ENCODE data around the gene MEGF6.
"Not testable (repeated sequence)": the region's sequence is repeated elsewhere in the genome, so short reads cannot be mapped to it uniquely, and the experiment has no call there.

The MEGF6 gene

GRCh38 chr1:3593334-3593733 is 18.0 kb downstream of the MEGF6 start:
- DNase-seq (ENCODE audit: low read depth in 2 of 2), result no peak

DNA sequence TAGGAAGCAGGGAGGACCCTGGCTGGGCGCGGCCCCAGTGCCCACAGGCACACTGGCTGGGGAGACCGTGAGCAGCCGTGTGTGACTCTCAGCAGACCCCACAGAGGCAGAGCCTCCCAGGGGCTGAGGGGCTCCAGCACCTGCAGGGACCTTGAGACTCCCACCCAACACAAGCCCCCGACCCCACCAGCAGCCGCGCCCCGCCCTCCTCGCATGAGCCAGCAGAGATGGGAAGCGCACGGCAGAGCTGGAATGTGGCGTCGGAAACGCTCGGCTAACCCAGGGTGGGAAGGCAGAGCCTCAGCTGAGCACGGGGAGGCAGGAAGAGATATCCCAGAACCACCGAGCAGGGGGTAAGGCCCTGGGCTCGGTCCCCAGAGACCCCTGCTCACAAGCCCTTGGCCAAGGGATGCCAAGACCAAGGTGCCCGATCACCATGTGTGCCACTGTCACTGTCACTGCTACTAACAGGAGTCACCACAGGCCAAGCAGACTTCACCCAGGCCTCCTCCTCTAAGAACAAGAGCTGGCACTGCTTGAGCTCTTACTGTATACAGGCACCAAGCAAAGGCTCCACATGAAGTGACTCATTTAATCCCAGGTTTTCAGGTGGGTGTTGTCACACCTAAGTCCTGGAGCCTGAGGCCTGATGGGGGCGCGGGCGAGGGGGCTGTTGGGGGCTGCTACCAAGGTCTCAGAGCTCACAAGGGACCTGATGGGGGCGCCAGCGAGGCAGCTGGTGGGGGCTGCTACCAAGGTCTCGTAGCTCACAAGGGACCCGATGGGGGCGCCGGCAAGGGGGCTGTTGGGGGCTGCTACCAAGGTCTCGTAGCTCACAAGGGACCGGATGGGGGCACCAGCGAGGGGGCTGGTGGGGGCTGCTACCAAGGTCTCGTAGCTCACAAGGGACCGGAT is 20.1 kb downstream of the MEGF6 start:
- no peak for DNase-seq (ENCODE audit: low read depth in 2 of 2)

GRCh38 chr1:3590139-3590763 is 21.1 kb downstream of the MEGF6 start:
- no peak for DNase-seq (ENCODE audit: low read depth in 2 of 2)

- DNase-seq (ENCODE audit: low read depth in 2 of 2), result no peak
Measured at GRCh38 chr1:3588395-3588794, 22.9 kb downstream of the MEGF6 start.

DNA sequence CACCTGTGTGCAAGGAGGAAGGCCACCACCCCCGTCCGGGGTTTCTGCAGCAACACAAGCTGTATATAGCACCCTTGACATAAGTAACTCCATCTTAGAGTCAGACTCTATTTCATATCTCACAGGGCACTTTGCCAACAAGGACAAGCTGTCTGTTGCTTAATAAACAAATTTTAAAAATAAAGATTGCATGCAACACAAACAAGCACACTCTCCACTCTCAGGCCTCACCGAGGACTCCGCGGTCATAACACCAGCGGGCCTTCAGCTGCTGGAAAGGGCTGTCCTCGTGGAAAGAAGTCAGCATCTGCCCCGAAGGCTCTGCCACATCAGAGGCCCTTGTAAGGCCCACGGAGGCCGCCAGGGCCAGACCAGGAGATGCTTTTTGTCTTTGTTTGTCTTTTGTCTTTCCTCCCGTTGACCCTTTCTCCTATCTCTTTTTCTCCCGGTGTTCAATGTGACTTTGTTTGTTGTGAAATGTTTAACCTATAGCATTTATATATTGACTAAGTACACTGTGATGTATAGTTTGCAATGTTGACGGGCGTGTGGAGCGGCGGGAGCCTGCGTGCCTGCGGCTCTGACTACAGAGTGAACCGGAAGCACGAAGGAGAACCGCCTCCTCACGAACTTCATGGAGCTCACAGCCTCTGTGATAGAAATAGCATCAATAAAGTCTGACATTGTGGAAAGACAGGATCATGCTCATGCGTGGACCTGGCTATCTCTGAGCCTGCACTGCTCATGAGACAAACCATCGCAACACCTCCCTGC is 24.1 kb downstream of the MEGF6 start:
- no peak for DNase-seq (ENCODE audit: low read depth in 2 of 2)

DNA sequence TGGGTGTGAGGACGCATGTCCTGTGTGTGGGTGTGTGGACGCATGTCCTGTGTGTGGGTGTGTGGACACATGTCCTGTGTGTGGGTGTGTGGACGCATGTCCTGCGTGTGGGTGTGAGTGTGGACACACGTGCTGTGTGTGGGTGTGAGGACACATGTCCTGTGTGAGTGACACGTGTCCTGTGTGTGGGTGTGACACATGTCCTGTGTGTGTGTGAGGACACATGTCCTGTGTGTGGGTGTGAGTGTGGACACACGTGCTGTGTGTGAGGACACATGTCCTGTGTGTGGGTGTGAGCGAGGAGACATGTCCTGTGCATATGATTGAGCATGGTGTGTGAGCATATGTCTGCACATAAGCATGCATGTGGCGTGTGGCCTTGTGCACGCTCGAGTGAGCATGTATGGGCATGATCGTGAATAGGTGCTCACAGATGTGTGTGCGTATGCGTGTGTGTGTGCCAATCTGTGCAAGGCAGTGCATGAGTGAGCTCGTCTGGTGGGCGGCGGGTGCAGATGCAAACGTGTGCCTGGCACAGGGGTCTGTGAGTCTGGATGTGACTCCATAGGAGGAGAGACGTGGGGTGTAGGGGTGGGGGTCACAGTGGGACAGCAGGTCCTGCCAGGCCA is 25.3 kb downstream of the MEGF6 start:
- no peak for DNase-seq (ENCODE audit: low read depth in 2 of 2)

GRCh38 chr1:3585353-3585868 is 25.9 kb downstream of the MEGF6 start:
- not testable (repeated sequence) for DNase-seq (ENCODE audit: low read depth in 2 of 2)

DNA sequence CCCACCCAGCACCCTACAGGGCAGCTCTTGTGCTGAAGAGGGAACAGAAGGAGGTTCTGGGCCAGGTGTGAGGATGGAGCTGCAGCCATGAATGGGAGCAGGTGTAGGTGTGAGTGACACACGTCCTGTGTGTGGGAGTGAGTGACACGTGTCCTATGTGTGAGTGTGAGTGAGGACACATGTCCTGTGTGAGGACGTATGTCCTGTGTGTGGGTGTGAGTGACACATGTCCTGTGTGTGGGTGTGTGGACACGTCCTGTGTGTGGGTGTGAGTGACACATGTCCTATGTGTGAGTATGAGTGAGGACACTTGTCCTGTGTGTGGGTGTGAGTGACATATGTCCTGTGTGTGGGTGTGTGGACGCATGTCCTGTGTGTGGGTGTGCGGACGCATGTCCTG is 26.4 kb downstream of the MEGF6 start:
- DNase-seq (ENCODE audit: low read depth in 2 of 2), result no peak

DNA sequence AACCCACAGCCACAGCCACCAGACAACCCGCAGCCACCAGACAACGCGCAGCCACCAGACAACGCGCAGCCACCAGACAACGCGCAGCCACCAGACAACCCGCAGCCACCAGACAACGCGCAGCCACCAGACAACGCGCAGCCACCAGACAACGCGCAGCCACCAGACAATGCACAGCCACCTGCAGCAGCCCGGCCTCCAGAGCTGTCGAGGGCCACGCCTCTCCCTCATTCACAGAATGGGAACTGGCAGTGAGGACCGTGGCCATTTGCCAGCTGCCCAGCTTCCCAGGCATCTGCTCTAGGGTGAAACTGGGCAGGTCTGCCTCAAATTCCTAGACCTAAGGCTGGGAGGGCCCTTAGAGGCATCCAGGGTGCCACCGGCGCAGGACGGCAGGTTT is 27.6 kb downstream of the MEGF6 start:
- not testable (repeated sequence) for DNase-seq (ENCODE audit: low read depth in 2 of 2)

DNA sequence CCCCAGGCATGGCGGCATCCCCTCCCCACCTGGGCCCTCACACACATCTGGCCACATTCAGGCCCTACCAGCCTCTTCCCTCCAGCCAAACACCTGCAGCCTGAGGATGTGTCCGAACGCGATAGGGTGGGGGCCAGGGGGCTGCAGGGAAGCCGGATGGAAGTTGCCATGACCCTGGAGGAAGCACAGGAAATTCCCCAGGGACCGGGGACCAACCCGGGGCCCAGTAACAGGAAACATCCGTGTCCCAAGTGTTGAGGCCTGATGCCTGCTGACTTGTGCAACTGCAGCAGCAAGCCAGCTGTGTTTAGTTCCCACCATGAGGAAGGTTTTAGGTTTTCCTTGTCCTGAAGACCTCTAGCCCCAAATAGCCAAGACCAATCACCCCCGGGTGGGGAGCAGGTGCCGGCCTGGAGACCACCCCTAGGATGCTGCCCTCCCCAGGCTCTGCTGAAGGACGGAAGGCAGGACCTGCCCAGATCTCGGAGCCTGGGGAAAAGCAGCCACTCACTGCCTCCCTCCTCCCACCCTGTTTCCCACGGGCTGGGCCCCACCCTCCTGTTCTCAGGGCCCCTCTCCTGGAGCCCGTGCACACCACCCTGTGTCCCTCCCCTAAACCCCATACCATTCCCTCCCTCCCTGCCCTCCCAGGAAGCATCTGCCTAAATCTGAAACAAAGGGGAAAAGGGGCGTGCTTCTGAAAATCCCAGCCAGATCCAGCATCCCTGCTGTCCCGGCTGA is 29.8 kb downstream of the MEGF6 start:
- DNase-seq (ENCODE audit: low read depth in 2 of 2), result no peak

- no peak for DNase-seq (ENCODE audit: low read depth in 2 of 2)
Measured at GRCh38 chr1:3580231-3580630, 31.1 kb downstream of the MEGF6 start.

- DNase-seq (ENCODE audit: low read depth in 2 of 2), result no peak
Measured at GRCh38 chr1:3579626-3580025, 31.7 kb downstream of the MEGF6 start.

- DNase-seq (ENCODE audit: low read depth in 2 of 2), result no peak
Measured at GRCh38 chr1:3578906-3579305, 32.4 kb downstream of the MEGF6 start.

GRCh38 chr1:3578433-3578805 is 32.9 kb downstream of the MEGF6 start:
- DNase-seq (ENCODE audit: low read depth in 2 of 2), result no peak

GRCh38 chr1:3577711-3578432 is 33.4 kb downstream of the MEGF6 start:
- no peak for DNase-seq (ENCODE audit: low read depth in 2 of 2)

DNA sequence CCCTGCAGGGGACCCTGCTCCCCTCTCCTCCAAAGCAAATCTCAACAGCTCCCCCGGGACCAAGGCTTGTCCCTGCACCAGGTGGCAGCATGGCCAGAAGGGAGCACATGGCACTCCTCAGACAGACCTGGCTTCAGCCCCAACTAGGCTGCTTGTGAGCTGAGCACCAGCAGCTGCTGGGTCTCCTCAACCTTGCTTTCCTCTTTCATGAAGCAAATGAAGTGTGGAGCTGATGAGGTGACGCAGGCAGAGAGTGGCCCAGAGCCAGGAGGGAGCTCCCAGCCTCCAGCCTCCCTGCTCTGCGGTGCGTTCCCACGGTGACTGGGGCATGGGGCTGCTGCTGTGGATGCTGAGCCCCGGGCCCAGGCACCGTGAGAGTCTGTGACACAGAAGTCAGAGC is 34.0 kb downstream of the MEGF6 start:
- no peak for DNase-seq (ENCODE audit: low read depth in 2 of 2)

GRCh38 chr1:3575993-3576392 is 35.3 kb downstream of the MEGF6 start:
- no peak for DNase-seq (ENCODE audit: low read depth in 2 of 2)

DNA sequence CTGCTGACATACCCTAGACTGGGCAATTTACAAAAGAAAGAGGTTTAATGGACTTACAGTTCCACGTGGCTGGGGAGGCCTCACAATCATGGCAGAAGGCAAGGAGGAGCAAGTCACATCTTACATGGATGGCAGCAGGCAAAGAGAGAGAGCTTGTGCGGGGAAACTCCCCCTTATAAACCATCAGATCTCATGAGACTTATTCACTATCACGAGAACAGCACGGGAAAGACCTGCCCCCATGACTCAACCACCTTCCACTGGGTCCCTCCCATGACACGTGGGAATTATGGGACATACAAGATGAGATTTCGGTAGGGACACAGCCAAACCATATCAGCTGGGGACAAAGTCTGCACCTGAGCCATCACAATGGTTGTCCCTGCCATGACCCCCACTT is 35.8 kb downstream of the MEGF6 start:
- DNase-seq (ENCODE audit: low read depth in 2 of 2), result not testable (repeated sequence)

- no peak for DNase-seq (ENCODE audit: low read depth in 2 of 2)
Measured at GRCh38 chr1:3573500-3573899, 37.8 kb downstream of the MEGF6 start.

DNA sequence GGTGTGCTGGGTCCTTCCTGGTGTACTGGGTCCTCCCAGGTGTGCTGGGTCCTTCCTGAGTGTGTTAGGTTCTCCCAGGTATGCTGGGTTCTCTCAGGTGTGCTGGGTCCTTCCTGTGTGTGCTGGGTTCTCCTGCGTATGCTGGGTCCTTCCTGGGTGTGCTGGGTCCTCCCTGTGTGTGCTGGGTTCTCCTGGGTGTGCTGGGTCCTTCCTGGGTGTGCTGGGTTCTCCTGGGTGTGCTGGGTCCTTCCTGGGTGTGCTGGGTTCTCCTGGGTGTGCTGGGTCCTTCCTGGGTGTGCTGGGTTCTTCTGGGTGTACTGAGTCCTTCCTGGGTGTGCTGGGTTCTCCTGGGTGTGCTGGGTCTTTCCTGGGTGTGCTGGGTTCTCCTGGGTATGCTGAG is 38.7 kb downstream of the MEGF6 start:
- DNase-seq (ENCODE audit: low read depth in 2 of 2), result not testable (repeated sequence)

Measured in fibroblast of skin of left biceps (primary cell).